Measurements from ENCODE around the gene FOXK1. TPM values are rescaled to one million over a fixed set of nuclear protein-coding genes. Genes with fewer than 3 reads are reported as not detected.

The FOXK1 gene
- total RNA-seq, 1 experiment from 2014 or later = 20.8 TPM

DNA sequence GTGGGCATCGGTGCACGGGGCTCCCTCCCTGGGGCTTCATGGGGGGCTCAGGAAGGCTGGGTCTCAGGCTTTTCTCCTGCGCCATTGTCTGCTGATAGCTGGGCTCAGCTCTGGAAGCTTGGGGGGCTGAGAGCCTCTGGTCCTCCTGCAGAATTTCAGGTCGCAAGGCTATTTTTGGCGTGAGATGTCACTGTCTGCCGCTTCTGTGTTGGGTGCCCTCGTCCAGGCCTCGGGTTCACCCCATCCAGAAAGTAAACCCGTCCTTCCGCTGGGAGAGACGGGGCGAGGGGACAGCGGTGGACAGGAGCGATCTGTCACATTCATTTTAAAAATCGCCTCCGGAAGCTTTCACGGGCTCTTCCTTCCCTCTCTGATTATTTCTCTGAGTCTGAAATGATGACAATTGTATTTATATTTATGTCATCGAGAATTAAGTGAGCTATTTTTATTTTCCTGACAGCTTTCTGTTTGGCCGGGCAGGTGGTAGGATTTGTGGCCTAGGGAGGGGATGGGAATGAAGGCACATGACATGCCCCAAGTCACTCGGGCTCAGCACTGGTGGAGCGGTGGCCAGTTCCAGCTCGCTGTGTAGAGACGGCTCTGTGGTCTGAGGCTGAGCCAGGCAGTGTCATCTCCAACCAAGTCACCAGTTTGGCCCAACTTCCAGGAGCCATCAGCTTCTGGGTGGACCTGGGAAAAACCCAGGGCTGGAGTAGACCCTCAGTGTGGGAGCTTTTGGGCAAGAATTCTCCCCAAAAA is 52.7 kb downstream of the FOXK1 start:
- DNase-seq (ENCODE audit: low spot score) = no peak

DNA sequence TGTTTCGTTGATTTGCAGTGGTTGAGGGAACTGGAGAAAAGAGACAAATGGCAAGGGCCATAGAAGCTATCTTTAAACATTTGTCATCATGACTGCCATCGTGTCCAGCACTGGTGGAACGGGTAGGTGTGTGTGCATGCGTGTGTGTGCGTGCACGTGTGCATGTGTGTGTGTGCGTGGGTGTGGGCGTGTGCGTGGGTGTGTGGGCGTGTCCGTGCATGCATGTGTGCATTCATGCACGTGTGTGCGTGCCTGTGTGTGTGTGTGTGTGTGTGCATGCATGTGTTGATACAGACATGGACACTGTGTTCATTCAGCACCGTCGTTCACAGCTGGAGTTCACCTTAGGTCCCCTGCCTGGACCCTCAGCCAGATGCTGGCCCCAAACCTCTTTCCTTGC is 55.2 kb downstream of the FOXK1 start:
- no peak for DNase-seq (ENCODE audit: low spot score)
- in situ Hi-C loops (cut with HindIII; ENCODE audit: low sequenced_read_pairs) = no loop called here

More for the DNA sequence above, 52.7 kb downstream of the FOXK1 start:
- in situ Hi-C loops (cut with HindIII; ENCODE audit: low sequenced_read_pairs) = no loop called here

DNA sequence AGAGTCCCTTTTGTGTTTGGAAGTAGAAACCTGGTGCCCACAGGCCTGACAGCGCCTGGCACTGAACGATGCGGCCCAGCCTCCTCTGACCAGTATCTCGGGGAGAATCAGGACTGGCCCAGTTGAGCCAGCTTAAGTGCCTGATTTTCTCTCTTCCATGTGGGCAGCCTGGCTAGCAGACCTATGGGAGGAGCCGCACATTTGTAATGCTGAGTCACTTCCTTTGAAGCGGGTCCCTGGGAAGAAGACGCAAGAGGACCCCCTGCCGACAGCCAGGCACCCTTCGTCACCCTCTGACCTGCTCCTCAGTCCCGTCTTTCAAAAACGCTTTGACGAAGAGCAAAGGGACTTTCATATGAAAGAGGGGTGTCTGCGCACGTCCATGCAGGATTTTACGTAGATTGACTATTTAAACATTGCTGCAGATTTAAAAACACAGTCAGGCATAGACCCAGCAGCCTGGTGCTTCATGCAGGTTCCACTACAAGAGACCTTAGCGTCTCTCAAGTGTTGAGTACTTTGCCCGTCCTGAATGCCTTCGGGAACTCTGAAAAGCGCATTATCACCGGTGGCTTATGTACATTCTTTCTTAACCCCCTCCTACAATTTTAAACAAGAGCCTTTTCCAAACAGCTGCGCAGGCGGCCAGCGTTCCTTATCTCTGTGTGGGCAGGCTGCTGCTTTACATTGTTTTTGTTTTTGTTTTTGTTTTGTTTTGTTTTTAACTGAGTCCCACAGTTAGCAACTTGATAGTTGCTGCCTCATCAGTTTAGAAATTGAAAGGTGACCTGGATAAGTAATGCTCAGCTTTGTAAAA is 56.8 kb downstream of the FOXK1 start:
- in situ Hi-C loops (cut with HindIII; ENCODE audit: low sequenced_read_pairs) = no loop called here
- no peak for DNase-seq (ENCODE audit: low spot score)

DNA sequence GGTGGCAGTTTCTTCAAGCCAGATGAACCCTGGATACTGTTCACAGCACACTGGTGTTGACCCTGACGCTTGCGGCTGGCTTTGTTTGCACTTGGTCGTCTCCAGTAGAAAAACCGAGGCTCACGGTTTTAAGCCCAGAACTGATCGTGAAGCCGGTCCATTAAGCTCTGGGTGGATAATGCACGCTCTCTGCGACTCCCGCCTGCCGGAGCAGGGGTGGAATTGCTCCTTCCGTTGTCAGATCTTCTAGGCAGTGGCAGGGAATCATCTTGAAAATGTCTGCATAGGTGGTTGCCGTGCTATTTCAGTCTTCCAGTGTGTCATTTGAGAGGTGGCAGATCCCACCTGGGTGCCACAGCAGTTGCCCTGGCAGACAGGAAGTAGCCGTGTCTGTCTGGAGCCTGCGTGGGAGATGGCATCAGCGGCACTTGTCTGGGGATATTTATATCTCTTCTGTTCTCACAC is 57.5 kb downstream of the FOXK1 start:
- in situ Hi-C loops (cut with HindIII; ENCODE audit: low sequenced_read_pairs) = no loop called here
- peak; percentile 58 for DNase-seq (ENCODE audit: low spot score)

DNA sequence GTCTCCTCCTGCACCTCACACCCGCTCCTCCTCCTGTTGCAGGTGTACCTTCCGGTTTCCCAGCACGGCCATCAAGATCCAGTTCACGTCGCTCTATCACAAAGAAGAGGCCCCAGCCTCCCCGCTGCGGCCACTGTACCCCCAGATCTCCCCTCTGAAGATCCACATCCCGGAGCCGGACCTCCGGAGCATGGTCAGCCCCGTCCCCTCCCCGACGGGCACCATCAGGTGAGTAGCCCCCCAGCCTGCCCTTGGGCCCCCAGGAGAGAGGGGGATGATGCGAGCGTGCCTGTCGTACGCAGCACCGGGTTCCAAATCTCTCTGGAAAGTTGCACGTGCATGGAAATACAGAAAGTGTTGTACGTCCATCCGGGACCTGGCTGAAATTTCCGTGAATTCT is 58.7 kb downstream of the FOXK1 start:
- in situ Hi-C loops (cut with HindIII; ENCODE audit: low sequenced_read_pairs) = no loop called here
- DNase-seq (ENCODE audit: low spot score) = no peak

DNA sequence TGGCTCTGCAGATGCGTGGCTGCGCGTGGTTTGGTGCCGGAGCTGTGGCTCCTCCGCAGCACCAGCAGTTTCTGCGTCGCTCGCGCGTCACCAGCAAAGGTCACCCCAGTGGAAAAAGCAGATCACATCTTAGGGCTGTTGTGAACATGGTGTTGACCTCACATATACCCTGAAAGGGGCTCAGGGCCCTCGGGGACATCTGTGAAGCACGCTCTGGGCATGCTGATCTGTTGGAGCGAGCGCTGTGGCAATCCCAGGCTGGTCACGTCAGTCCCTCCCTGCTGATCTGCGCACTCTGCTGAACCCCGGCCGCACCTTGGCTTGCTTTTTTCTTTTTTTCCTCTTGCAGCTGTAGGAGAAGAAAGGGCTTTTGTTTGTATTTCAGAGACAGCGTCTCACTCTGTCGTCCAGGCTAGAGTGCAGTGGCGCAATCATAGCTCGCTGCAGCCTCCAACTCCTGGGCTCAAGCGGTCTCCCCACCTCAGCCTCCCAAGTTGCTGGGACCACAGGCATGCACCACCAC is 60.0 kb downstream of the FOXK1 start:
- no peak for DNase-seq (ENCODE audit: low spot score)
- in situ Hi-C loops (cut with HindIII; ENCODE audit: low sequenced_read_pairs) = no loop called here

DNA sequence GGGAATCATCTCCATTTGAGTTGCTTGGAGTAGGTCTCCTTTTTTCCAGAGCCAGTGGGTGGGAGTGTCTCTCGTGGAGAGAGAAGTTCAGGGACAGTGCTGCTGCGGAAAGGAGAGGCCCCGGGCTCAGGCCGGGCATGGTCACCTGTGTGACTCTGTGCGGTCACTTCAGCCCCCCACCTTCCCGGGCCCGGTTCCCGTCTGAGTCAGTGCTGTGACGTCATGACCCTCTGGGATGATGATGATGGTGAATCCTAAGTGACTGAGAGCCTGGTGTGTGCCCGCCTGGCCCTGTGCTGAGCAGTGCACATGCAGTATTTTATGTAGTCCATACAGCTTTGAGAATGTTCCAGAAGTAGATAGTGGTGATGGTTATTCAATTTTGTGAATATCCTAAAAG is 60.8 kb downstream of the FOXK1 start:
- in situ Hi-C loops (cut with HindIII; ENCODE audit: low sequenced_read_pairs) = no loop called here
- DNase-seq (ENCODE audit: low spot score) = no peak

DNA sequence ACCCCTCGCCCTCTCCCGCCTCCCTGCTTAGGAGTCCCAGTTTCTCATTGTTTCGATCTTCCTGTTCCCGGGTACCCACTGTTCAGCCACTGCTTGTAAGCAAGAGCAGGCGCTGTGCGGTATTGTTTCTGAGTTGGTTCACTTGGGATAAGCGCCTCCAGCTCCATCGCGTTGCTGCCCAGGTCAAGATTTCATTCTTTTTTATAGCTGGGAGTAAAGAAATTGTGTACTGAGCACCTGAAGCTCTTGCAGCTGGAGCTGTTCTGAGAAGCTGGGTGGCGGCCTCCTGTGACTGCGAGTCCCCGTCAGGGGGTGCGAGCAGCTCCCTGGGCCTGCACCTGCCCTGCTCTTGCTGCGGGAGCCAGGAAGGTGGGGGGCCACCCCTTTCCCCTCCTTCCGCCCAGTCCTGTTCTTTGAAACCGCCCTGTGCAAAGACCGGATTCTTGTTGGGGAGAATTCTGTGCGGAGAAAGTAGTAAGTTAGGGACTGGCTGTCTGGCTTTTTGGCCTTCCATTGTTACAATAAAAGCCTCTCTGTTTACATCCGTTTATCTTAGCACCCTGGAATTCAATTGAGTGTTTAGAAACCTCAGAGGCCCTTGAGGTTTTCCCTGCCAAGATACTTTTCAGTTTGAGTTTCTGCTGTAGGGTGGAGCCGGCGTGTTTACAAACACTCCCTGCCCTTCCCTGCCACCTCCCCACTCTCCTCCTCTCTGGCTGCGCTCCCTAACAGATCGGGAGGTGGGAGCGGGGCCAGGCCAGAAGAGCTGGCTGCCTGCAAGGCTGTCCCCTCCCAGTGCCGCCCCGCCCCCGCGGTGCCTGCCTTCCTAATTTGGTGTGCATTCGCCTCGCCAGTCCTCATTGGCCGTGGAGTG is 62.5 kb downstream of the FOXK1 start:
- DNase-seq (ENCODE audit: low spot score) = peak; percentile 98
- in situ Hi-C loops (cut with HindIII; ENCODE audit: low sequenced_read_pairs) = no loop called here

DNA sequence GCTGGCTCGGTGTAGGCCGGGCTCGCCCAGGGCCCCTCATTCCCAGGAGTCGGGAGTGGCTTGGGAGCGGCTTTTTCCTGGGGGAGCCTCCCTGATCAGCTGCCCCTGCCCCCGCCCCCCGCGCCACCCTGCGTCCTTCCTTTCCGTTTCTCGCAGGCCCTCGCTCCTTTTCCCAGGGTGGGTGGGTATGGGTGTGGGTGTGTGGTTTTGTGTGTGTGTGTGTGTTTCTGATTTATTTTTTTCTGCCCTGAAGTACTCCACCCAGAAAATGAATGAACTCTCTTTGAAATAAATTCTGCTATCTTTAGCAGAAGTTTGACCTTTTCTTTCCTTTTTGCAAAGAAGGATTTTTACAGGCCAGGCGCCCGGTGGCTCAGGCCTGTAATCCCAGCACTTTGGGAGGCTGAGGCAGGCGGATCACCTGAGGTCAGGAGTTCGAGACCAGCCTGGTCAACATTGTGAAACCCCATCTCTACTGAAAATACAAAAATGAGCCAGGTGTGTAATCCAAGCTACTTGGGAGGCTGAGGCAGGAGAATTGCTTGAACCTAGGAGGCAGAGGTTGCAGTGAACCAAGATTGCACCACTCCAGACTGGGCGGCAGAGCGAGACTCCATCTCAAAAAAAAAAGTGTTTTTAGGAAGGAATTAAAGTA is 63.3 kb downstream of the FOXK1 start:
- no peak for DNase-seq (ENCODE audit: low spot score)
- in situ Hi-C loops (cut with HindIII; ENCODE audit: low sequenced_read_pairs) = no loop called here

DNA sequence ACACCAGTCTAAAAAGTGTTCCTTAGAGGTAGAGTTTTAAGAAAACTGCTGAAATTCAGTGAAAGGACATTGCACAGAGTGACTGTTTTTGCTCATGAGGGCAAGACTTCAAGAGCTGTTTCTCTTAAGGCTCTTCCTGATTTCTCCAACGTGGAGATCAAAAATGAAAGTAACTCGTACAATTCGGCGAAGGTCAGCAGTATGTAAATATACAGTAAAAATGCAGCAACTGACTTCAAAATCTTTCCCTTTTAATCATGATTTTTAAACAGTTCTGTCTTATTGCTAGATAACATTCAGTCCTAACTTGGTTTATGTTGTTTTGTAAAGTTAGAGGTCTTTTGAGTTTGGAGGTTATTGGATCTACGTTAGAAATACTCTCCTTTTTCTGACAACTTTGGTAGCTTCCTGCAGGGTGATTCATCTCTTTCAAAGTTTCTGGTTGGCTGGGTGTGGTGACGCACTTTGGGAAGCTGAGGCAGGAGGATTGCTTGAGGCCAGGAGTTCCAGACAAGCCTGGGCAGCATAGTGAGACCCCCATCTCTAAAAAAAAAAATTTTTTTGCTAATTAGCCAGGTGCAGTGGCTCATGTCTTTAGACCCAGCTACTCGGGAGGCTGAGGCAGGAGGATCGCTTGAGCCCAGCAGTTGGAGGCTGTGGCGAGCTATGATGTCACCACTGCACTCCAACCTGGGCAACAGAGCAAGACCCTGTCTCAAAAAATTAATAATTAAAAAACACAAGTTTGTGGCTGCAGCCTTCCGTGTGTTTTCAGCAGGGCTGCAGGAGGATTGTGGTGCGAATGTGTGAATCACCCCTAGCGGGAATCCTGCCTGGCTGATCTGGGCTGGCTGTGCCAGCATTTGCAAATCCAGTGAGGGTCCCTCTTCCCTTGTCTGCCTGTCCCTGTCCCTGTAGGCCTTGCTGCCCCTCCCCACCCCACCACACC is 64.2 kb downstream of the FOXK1 start:
- DNase-seq (ENCODE audit: low spot score) = no peak
- in situ Hi-C loops (cut with HindIII; ENCODE audit: low sequenced_read_pairs) = no loop called here

DNA sequence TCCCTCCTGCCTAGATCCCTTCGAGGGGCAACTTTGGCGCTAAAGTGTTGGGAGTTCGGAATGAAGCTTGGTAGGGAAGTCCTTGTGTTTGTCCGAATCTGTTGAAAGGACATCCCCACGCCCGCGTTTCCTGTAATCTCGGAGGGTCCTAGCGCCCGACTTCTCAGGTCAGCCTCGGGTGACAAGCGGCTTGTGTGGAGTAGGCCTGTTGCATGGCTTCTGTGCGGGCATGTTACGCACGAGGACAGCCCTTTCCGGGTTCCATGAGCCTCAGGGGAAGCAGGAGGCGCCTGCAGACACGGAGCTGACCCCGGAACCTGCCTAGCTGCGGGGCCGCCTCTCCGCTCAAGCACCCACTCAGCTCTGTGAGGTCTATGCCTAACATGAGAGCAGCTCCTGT is 64.9 kb downstream of the FOXK1 start:
- DNase-seq (ENCODE audit: low spot score) = no peak

DNA sequence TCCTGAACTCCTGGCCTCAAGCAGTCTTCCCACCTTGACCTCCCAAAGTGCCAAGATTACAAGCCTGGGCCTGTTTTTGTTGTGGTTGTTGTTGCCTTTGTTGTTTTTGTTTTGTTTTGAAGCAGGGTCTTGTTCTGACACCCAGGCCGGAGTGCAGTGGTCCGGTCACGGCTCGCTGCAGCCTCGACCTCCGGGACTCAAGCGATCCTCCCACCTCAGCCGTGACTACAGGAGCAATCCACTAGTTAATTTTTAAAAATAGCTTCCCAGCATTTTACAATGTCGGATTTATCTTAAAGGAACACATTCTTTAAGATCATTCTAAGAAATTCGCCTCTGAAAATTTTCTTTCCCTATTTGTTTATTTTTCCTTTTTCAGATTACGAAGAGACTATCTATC is 65.7 kb downstream of the FOXK1 start:
- DNase-seq (ENCODE audit: low spot score) = no peak
- in situ Hi-C loops (cut with HindIII; ENCODE audit: low sequenced_read_pairs) = no loop called here

More for the DNA sequence above, 64.9 kb downstream of the FOXK1 start:
- in situ Hi-C loops (cut with HindIII; ENCODE audit: low sequenced_read_pairs) = no loop called here

DNA sequence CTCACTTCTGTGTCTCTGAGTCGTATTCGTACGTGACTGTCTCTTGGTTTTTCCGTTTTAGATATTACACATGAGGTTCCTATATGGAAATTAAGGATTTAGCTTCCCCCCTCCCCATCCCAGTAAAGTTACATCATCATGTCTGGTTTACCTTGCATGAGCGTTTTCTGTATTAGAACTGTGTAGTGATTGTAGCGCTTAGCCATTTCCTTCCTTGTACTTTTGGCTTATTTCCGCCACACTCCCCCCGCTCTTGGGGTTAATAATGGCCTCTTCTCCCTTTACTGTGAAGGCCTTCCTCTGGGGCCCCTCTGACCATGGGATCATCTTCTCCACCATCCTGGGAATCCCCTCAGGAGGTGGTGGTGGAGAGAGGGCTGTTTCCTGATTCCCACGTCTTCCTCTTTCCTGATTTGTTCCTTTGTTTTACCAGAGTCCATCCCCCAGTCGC is 66.2 kb downstream of the FOXK1 start:
- in situ Hi-C loops (cut with HindIII; ENCODE audit: low sequenced_read_pairs) = no loop called here
- DNase-seq (ENCODE audit: low spot score) = no peak

DNA sequence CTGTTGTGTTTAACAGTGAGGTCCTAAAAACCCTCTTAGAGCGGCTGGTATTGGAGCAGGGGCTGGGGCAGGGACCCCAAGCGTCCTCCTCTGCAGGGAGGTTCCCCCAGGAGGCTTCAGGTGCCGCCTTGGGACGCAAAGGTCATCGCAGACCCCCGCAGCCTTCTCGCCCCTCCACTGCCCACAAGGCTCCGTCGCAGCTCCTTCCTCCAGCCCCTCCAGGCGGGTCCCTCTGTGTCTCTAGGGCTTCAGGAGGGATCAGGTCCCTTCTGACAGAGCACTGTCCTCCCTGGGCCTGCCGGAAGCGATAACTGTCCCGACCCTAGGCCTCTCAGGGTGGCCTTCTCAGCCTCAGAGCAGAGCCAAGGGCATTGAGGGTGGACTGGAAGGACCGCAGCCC is 67.3 kb downstream of the FOXK1 start:
- DNase-seq (ENCODE audit: low spot score) = no peak
- in situ Hi-C loops (cut with HindIII; ENCODE audit: low sequenced_read_pairs) = no loop called here

DNA sequence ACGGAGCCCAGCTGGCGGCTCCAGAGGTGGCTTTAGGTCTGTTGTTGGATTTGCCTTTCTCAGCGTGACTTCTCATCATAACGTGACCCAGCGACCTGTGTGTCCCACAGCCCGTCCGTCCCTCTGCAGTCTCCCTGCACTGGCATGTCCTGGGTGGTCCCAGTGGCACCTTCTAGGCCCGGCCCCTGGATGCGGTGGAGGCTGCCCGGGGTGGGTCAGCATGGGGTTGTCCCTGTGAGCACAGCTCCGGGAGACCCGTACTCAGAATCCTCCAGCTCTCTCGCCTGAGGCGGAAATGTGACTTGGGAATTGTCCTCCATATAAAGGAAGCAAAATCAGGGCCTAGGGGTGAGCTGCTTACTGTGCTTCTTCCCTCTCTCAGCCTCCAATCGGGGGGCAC is 67.7 kb downstream of the FOXK1 start:
- in situ Hi-C loops (cut with HindIII; ENCODE audit: low sequenced_read_pairs) = no loop called here
- DNase-seq (ENCODE audit: low spot score) = no peak

DNA sequence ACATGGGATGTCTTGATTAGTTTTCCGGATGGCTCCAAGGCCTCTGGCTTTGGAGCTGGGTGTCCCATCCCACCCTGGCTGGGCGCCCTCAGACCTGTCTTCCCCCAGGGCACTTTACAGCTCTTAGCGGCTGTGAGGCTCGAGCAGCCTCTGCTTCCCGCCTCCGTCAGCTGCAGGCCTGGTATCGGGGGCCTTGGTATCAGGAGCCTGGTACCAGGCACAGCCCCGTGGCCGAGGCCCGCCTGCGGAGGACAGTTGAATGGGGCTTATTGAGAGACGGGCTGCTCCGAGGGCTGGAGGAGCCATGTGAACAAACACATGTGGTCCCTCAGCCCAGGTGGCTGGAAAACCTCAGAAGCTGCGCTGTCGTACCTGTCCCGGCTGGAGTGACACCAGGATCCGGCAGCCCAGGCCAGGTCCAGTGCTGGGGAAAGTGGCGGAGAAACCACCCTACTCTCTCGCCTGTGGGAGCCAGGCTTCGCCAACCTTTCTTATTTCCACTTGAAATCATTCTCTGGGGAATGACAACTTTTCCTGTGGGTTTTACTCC is 69.4 kb downstream of the FOXK1 start:
- in situ Hi-C loops (cut with HindIII; ENCODE audit: low sequenced_read_pairs) = no loop called here
- no peak for DNase-seq (ENCODE audit: low spot score)

DNA sequence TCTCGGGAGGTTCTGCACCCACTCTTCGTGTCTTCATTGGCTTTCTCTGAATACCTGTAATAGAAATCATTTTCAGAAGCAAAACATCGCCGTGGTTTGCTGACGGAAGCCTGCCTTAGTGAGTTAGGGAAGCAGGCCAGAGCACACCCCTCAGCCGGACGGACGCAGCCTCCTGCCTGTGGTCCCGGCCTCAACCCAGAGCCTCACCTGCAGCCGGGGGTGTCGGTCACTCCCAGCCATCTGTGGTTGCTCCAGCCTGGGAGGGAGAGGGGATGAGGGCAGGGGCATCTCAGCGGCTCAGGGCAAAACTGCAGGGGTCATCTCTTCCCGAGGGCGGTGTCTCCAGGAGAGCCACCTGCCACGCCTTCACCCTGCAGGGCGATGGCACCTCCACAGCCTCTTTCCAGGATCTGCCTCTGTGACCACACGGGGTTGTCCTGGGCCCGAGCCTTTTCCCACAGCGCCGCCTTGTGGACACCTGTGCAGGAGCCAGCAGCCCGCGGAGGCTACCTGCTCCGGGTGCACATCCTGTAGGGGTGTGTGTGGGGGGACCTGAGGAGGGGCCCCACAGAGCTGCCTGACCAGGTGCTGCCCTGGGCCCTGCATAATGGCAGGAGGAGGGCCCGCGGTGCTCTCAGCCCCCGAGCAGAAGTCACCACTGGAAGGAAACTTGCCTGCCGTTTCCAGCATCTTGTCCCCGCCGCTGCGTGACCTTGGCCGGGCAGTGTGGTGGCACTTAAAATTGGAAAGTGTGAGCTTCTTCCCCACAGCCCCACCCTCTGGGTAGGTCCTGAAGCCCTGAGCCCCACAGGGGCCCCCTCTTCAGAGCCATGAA is 71.7 kb downstream of the FOXK1 start:
- in situ Hi-C loops (cut with HindIII; ENCODE audit: low sequenced_read_pairs) = no loop called here
- peak; percentile 66 for DNase-seq (ENCODE audit: low spot score)

Data from G401 (cell line).